Esophagus squamous epithelium (tissue), 4 donors: ENCODE data around the gene IFIT3.

Experiments
- POLR2A ChIP-seq, 4 donors: fragments of 450-650 bp; IDR thresholded peaks; one replicate each; pipeline ENCODE4 v1.6.1; 2017; ENCODE audit warnings: antibody characterized with exemption in 4 of 4, mild to moderate bottlenecking in 4 of 4, moderate library complexity in 3 of 4
- TF ChIP-seq, protein P1 (sequence below), 6 experiments: fragments of 450-650 bp in 4 of 6; fragments of 200-600 bp in 2 of 6; sonication (generic) in 2 of 6; IDR thresholded peaks; one replicate each; pipeline ENCODE4 v1.5.1; 2016 to 2019; ENCODE audit warnings: antibody characterized with exemption in 6 of 6, mild to moderate bottlenecking in 4 of 6, moderate library complexity in 4 of 6

DNA sequence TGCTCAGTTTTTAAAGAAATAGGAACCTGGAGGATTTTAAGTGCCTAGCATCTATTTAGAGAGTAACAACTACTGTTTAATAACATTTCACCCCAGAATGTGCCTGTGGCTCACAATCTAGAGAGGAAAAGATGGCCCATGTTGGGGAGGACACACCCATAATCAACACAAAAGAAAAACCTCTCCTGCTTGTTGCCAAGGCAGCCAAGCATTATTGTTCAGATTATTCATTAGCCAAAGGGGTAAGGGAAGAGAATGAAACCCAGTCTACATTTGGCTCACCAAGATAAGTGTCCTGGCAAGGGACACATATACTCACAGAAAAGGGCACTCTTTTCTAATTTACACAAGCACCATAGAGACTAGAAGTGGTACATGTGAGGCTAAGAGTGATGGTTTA, 32.4 kb downstream of the IFIT3 start:
- no peak for TF ChIP-seq POLR2A (IDR thresholded peaks at IDR 0.05)
- TF ChIP-seq, protein P1, sequence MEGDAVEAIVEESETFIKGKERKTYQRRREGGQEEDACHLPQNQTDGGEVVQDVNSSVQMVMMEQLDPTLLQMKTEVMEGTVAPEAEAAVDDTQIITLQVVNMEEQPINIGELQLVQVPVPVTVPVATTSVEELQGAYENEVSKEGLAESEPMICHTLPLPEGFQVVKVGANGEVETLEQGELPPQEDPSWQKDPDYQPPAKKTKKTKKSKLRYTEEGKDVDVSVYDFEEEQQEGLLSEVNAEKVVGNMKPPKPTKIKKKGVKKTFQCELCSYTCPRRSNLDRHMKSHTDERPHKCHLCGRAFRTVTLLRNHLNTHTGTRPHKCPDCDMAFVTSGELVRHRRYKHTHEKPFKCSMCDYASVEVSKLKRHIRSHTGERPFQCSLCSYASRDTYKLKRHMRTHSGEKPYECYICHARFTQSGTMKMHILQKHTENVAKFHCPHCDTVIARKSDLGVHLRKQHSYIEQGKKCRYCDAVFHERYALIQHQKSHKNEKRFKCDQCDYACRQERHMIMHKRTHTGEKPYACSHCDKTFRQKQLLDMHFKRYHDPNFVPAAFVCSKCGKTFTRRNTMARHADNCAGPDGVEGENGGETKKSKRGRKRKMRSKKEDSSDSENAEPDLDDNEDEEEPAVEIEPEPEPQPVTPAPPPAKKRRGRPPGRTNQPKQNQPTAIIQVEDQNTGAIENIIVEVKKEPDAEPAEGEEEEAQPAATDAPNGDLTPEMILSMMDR (IDR thresholded peaks at IDR 0.05): no peak
